ENCODE measurements around the gene BICC1. TPM values are rescaled to one million over a fixed set of nuclear protein-coding genes. Genes with fewer than 3 reads are reported as not detected.

Gene BICC1
- total and polyA plus RNA-seq, 2 of the 4 experiments (the other 2 are of a cell fraction): 5.7 to 42.5 TPM

DNA sequence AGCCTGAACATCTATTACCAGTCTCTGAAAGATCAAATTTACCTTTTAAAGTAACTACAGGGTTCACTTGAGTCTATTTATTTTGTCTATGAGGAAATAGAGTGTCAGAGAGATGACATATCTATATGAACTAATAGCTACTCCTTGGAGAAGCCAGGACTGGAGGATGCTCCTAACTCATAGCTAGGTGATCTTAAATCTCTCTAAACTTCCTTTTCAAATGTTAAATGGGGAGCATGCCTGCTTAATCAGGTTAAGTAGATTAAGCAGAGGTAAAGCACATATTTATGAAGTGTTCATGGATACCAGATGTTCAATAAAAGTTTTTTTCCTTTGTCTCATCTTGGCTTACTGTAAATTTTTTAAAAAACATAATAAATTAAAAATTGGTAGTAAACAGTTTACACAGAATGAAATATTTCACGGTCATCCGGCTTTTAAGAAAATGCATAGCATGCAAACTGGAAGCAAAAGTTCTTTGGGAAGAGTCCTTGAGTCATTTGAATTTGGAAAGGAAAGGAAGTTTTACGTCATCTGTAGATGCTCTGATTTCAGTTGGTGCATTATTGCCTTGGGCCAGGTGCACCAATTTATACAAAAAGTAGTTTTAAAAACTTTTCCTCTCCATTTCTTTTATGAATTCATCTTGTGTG lies 155.1 kb downstream of the BICC1 start:
- H2AK5ac ChIP-seq (ENCODE audit: low read depth, low read length): no peak overlapping the region
- no peak overlapping the region for H2BK15ac ChIP-seq (ENCODE audit: low read depth, low read length)
- no peak overlapping the region for H2BK120ac ChIP-seq (ENCODE audit: low read depth, low read length)
- intact Hi-C loops (cut with micrococcal nuclease) (loop anchor here (5.0 kb wide), 1 partner anchor 35 kb away; no protein-coding TSS in a partner anchor), in situ Hi-C loops (cut with MboI; ENCODE audit: low sequenced_read_pairs) (no loop called here), dilution Hi-C loops (cut with HindIII; ENCODE audit: low sequenced_read_pairs, unreplicated experiment) (no loop called here)
- no peak overlapping the region for H3K4me2 ChIP-seq (ENCODE audit: low read depth, low read length)
- 0 out of 2 replicates have a peak, but pooled peaks cover 3% of the 10 kb centered on the region for H3K9me1 ChIP-seq (ENCODE audit: insufficient read depth, low read length)
- H3K27me3 ChIP-seq (ENCODE audit: control insufficient read depth, insufficient read depth, low read length): no peaks in the 10 kb centered on the region
- H2BK20ac ChIP-seq (ENCODE audit: low read depth, low read length): no peak overlapping the region
- H3K4ac ChIP-seq (ENCODE audit: low read depth, low read length): no peak overlapping the region
- no TSS peak for BruUV-seq (replicated peaks)
- no peak overlapping the region for H2AK9ac ChIP-seq (replicated peaks; ENCODE audit: low read depth, low read length, poor library complexity)
- no CpG with 5 or more reads among the region's 3 CpGs for WGBS, 2 experiments (ENCODE audit: extremely low coverage in 2 of 2, insufficient read length in 1 of 2)
- no peak overlapping the region for H4K5ac ChIP-seq (ENCODE audit: low read depth, low read length)
- peaks cover 4% of the 10 kb centered on the region for H3K4me1 ChIP-seq (ENCODE audit: control insufficient read depth, insufficient read depth, low read length)
- no peak overlapping the region for H3K4me3 ChIP-seq (ENCODE audit: insufficient read depth, low read depth, low read length)
- CTCF ChIA-PET: interaction anchor here (0.9 kb wide), 1 partner anchor 136 kb away, joined by 3 read pairs; no protein-coding TSS in a partner anchor
- no peak overlapping the region for H3K18ac ChIP-seq (ENCODE audit: low read depth, low read length)
- H3K23ac ChIP-seq (ENCODE audit: low read depth, low read length): no peak overlapping the region
- no peak for DNase-seq
- no peak overlapping the region for H3K9ac ChIP-seq (ENCODE audit: low read depth, low read length)
- ATAC-seq (ENCODE audit: low read depth): no peak
- no peak overlapping the region for H3K56ac ChIP-seq (ENCODE audit: extremely low read depth, insufficient read depth, low read length)
- no peak overlapping the region for H3K27ac ChIP-seq (ENCODE audit: insufficient read depth, low read length)
- no peak overlapping the region for H2AFZ ChIP-seq (replicated peaks; ENCODE audit: low read length, poor library complexity)
- POLR2A ChIA-PET (ENCODE audit: unreplicated experiment): no interaction called here
- H4K91ac ChIP-seq (ENCODE audit: insufficient read depth, low read depth, low read length): no peak overlapping the region
- H3K79me1 ChIP-seq (ENCODE audit: low read depth in 1 of 2, low read length in 2 of 2): peaks cover 22 to 23% of the 10 kb centered on the region in 2 experiments
- 0 out of 2 replicates have a peak, but pooled peaks cover 3% of the 10 kb centered on the region for H4K20me1 ChIP-seq (ENCODE audit: insufficient read depth, low read length)
- no peak overlapping the region for H4K8ac ChIP-seq (ENCODE audit: low read depth in 2 of 2, low read length in 2 of 2)
- 0 out of 2 replicates have a peak, but pooled peaks cover 1% of the 10 kb centered on the region for H3K36me3 ChIP-seq (ENCODE audit: control insufficient read depth, insufficient read depth, low read length)
- no peaks in the 10 kb centered on the region for H3K9me3 ChIP-seq (ENCODE audit: control insufficient read depth, insufficient read depth, low read length)
- TF ChIP-seq, protein P1, sequence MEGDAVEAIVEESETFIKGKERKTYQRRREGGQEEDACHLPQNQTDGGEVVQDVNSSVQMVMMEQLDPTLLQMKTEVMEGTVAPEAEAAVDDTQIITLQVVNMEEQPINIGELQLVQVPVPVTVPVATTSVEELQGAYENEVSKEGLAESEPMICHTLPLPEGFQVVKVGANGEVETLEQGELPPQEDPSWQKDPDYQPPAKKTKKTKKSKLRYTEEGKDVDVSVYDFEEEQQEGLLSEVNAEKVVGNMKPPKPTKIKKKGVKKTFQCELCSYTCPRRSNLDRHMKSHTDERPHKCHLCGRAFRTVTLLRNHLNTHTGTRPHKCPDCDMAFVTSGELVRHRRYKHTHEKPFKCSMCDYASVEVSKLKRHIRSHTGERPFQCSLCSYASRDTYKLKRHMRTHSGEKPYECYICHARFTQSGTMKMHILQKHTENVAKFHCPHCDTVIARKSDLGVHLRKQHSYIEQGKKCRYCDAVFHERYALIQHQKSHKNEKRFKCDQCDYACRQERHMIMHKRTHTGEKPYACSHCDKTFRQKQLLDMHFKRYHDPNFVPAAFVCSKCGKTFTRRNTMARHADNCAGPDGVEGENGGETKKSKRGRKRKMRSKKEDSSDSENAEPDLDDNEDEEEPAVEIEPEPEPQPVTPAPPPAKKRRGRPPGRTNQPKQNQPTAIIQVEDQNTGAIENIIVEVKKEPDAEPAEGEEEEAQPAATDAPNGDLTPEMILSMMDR (conservative IDR thresholded peaks at IDR 0.05; ENCODE audit: low read depth, low read length): no peak
- TF ChIP-seq RFX5 (IDR thresholded peaks at IDR 0.05; ENCODE audit: low read depth, low read length) (no peak), SMC3 (IDR thresholded peaks at IDR 0.05; ENCODE audit: low read depth, low read length) (no peak), RAD21 (IDR thresholded peaks at IDR 0.05; ENCODE audit: low read length) (no peak), MAFK (IDR thresholded peaks at IDR 0.05; ENCODE audit: low read depth, low read length) (no peak), CHD1 (IDR thresholded peaks at IDR 0.05; ENCODE audit: low read depth, low read length) (no peak), MXI1 (IDR thresholded peaks at IDR 0.05; ENCODE audit: borderline replicate concordance, low read depth, low read length) (no peak), POLR2A (IDR thresholded peaks at IDR 0.05; ENCODE audit: low read depth, low read length) (no peak), BHLHE40 (IDR thresholded peaks at IDR 0.05; ENCODE audit: low read depth, low read length) (no peak), FOS (IDR thresholded peaks at IDR 0.05; ENCODE audit: low read depth, low read length) (no peak), MAZ (IDR thresholded peaks at IDR 0.05; ENCODE audit: borderline replicate concordance, low read depth, low read length) (no peak), NFE2L2 (IDR thresholded peaks at IDR 0.05; ENCODE audit: low read depth, low read length) (no peak), RCOR1 (IDR thresholded peaks at IDR 0.05; ENCODE audit: insufficient replicate concordance, low read length) (no peak), CEBPB (IDR thresholded peaks at IDR 0.05; ENCODE audit: low read depth, low read length) (no peak)
- TF ChIP-seq, protein P2, sequence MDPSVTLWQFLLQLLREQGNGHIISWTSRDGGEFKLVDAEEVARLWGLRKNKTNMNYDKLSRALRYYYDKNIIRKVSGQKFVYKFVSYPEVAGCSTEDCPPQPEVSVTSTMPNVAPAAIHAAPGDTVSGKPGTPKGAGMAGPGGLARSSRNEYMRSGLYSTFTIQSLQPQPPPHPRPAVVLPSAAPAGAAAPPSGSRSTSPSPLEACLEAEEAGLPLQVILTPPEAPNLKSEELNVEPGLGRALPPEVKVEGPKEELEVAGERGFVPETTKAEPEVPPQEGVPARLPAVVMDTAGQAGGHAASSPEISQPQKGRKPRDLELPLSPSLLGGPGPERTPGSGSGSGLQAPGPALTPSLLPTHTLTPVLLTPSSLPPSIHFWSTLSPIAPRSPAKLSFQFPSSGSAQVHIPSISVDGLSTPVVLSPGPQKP (IDR thresholded peaks at IDR 0.05; ENCODE audit: borderline replicate concordance, low read depth, low read length): no peak
- TF ChIP-seq, protein P3, sequence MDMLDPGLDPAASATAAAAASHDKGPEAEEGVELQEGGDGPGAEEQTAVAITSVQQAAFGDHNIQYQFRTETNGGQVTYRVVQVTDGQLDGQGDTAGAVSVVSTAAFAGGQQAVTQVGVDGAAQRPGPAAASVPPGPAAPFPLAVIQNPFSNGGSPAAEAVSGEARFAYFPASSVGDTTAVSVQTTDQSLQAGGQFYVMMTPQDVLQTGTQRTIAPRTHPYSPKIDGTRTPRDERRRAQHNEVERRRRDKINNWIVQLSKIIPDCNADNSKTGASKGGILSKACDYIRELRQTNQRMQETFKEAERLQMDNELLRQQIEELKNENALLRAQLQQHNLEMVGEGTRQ (IDR thresholded peaks at IDR 0.05; ENCODE audit: low read depth, low read length): no peak
- H3K14ac ChIP-seq (replicated peaks; ENCODE audit: low read depth, low read length): no peak overlapping the region
- H2BK5ac ChIP-seq (ENCODE audit: low read depth, low read length, poor library complexity, severe bottlenecking): no peak overlapping the region

Data from IMR-90 (cell line).